GM21825 (cell line): ENCODE results near the gene TNFAIP8L1.

Experiments used
- ATAC-seq: cut with Tn5 transposase; IDR thresholded peaks from one replicate; pipeline ENCODE4 v1.9.1; 2021; ENCODE audit warnings: mild to moderate bottlenecking, moderate library complexity; ENCODE audit not compliant: unreplicated experiment

Gene TNFAIP8L1

DNA sequence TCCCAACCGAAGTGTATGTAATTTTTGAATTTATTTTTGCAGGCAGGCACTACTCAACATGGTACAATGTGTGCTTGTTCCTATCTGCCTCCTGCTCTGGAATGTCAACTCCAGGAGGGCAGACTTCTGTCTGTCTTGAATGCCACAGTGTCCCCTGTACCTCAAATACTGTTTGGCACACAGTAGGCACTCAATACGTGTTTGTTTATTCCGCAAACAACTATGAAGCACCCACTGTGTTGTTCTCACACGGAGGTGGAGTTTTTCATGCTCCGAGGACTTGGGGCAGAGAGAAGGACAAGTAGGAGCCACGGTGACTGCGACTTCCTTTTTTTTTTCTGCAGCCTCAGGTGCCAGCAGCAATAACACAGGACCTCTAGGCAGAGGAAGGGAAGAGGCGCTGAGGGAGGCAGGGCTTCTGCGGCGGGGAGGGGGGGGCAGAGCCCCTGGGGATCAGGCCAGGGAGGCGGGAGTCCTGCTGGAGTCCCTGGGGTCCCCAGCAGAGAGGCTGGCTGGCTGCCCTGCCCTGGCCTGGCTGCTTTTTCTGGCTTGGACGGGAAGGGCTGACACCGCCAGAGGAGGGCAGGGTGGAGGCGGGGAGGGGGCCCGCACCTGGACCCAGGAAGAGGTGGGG lies 29.3 kb upstream of the TNFAIP8L1 start:
- no peak for ATAC-seq

DNA sequence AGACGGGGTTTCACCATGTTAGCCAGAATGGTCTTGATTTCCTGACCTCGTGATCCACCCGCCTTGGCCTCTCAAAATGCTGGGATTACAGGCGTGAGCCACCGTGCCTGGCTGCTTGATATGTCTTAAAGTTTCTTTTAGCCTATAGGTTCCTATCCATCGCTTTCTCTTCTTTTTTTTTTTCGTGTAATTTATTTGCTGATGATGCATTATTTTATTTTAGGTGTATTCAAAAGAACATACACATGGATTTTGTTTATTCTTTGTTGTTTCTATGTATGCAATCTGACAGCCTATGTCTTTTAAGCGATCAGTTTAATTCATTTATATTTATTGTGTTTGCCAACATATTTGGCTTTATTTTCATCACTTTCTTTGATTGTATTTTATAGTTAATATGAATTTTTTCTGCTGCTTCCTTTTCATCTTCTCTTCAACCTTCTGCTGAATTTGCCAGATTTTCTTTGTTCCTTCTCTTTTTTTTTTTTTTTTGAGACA lies 26.0 kb upstream of the TNFAIP8L1 start:
- no peak for ATAC-seq

DNA sequence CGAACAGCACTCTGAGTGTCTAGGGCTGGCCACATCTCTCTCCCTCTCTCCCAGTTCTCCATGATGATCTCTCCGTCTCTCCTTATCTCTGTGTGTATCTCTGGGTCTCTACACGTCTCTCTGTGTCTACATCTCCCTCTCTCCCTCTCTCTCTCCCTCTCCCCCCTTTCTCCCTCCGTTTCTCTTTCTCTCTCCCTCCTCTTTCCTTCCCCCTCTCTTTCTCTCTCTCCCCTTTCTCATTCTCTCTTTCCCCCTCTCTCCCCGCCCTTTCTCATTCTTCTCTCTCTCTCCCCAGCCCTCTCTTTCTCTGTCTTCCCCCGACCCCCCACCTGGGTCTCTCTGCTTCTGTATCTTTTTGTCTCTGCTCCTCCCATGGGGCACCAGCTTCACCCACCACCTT lies 21.3 kb upstream of the TNFAIP8L1 start:
- ATAC-seq = no peak

DNA sequence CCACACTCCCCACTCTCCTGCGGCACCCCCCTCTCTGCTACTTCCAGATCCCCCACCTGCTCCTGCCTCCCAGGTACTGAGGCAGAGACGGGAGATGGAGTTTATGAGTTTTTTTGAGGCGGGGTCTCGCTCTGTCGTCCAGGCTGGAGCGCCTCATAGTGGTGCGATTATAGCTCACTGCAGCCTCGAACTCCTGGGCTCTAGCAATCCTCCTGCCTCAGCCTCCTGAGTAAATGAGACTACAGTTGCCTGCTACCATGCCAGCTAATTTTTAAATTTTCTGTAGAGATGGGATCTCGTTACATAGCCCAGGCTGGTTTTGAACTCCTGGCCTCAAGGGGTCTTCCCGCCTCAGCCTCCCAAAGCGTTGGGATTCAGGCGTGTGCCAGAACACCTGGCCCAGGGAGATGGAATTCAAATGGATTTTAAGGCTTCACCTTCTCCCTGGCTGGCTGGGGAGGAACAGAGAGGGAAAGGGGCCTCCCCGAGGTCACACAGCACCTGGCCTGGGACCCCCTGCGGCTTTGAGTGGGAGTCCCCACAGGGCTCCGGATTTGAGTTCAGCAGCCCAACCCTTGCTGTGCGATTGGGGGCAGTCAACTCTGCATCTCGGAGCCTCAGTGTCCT lies 19.5 kb upstream of the TNFAIP8L1 start:
- ATAC-seq = no peak

DNA sequence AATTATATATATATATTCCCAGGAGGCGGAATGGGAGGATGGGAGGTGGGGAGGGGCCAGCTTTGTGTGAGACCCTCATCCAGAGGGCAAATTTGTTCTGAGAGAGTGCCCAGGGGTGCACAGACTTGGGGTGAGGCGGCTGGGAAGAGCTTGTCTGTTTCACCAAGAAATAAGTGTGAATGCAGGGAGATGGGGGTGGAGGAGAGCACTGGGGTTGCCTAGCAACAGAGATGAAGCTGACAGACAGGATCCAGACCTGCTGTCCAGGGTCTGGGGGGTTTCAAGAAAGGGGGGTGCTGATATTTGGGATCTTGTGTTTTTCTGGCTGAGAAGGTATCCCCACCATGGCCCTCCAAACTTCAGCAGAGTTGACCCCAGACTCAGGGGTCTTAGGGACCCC lies 18.6 kb upstream of the TNFAIP8L1 start:
- ATAC-seq = no peak

DNA sequence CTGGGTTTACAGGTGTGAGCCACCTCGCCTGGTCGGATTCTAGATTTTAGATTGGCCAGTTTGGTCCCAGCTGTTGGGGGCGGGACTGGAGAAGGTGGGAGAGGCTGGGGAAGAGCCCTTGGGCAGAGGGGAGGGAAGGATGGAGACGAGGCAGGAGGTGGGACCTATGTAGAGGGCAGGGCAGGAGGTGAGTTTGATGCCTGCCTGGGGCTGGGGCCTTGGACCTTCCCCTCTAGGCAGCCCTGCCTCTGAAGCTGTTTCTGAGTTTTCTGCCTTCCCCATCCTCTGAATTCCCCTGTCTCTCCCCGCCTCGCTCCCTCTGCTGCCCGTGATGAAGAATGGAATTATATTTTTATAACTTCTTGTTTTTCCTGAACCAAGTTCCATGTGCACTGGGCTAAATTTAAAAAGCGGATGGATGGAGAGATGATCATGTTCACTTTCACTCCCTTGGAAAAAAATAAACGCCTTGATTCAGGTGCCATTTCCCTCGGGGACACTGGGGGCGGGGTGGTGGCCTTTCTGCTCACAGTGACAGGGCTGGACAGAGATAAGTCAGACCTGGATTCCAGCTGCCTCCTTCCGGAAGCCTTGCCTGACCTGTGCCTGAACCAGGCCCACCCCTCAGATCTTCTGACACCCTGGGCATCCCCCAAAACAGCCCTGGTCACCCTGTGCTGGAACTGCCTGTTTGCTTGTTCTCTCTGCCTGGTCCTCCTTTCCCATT lies 16.5 kb upstream of the TNFAIP8L1 start:
- ATAC-seq = no peak

DNA sequence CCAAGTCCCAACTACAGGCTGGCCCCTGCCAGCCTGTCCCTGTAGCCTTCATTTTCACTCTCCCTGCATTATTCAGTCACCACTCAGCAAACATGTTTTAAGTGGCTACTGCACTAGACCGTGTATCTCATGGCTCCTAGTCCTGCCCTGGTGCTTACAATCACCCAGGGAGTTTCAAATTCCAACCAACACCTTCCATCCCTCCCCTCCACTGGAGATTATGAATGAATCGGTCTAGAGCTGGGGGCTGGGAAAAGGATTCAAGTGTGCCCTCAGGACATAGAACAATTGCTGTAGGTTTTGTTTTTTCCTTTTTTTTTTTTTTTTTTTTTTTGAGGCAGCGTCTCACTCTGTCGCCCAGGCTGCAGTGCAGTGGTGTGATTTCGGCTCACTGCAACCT lies 15.0 kb upstream of the TNFAIP8L1 start:
- no peak for ATAC-seq

DNA sequence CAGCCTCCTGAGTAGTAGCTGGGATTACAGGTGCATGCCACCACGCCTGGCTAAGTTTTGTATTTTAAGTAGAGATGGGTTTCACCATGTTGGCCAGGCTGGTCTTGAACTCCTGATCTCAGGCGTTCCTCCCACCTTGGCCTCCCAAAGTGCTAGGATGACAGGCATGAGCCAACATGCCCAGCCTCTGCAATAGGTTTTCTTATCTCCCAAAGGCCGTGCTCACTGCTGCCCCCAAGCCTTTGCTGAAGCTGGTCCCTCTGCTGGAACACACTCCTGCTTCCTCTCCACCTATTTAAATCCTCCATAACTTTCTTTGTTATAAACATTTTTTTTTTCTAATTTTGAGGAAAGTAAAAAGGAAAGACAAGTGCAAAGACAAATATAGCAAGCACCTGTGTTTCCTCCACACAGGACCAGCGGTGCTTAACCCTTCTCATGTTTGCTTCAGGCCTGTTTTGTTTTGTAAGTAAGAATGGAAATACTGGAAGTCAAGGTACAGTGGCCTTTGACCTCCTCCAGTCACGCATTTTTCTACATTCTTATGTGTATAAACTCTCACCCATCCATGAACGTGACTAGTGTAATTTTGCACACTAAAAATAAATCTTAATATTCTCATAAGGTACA lies 14.5 kb upstream of the TNFAIP8L1 start:
- ATAC-seq = no peak

DNA sequence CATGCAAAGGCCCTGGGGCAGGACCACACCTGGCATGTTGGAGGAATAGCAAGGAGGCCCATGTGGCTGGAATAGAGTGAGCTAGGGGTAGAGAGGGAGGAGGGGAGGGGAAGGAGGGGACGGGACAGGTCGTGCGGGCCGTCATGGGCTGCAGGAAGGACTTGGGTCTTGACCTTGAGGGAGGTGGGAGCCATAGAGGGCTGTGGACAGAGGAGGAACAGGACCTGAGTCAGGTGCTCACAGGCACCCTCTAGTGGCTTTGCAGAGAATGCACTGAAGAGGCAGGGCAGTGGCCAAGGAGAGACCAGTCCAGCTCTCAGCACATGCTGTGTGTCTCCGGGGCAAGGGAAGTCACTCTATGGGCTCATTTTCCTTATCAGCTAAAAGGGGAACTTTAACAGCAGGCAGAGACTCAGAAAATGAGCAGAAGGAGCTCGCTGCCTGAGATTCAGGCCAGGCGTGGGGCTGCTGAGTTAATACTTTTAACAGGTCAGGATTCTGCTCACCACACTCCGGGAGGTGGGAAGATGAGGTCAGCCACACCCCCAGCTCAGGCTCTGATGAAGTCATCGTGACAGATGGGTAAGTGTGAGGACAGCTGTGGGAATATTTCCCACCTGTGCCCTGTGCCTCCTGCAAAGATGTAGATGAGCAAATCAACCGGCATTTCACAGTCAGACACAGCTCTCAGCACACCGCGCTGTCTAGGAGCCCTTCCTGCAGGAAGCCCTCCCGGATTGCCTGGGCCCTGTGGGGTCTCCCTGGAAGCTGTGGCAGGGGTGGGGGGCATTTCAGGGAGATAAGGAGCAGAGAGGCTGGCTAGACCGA lies 6.0 kb upstream of the TNFAIP8L1 start:
- ATAC-seq = no peak

DNA sequence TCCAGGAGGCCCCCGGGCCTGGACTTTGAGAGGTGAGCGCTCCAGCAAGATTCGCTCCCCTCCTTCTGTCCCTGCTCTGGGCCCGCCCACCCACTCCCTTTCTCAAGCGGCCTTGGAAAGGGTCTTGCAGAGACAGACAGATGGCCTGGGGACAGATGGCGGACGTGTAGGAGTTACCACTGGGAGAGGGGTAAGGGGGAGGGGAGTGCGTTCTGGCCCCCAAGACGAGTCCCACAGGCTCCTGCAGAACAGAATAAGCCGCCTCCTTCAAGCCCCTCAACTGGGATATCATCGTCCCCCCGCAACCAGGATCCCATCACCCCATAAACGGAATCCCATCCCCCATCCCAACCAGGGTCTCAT lies 3.6 kb upstream of the TNFAIP8L1 start:
- no peak for ATAC-seq

DNA sequence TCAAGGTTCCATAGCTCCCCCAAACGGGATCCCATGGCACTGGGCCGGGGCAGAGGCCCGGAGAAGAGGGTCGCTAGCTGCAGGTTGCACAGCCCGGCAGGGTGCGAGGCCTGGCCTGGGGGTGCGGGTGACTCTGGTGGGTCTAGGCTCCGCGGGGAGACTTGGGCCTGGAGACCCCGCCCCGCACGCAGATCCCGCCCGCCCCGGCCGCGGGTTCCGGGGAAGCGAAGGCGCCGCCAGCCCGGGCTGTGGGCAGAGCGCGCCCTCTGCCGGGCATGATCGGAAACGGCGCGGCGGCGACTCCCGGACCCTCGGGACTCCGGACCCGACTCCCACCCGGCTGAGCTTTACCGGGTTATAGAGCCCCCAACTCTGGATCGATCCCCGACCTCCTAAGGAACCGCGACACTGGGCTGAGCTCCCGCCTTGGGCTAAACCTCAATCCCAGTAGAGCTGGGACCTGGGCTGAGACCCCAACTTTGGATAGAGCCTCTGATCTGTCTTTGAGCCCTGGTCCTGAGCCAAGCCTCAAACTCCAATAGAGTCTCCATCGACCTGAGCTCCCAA lies 3.1 kb upstream of the TNFAIP8L1 start:
- ATAC-seq = no peak

DNA sequence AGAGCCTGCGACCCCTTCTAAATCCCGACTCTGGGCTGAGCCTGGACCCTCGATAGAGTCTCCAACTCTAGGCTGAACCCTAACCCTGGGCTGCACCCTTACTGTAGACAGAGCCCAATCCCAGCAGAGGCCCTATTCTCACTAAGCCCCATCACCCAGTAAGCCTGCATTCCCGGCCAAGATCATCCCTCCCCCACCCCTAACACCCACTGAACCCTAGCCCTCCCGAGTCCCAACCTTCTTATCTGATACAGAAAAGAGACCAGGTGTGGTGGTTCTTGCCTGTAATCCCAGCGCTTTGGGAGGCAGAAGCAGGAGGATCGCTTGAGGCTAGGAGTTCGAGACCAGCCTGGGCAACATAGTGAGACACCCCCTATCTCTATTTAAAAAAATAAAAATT lies 2.6 kb upstream of the TNFAIP8L1 start:
- ATAC-seq = no peak

DNA sequence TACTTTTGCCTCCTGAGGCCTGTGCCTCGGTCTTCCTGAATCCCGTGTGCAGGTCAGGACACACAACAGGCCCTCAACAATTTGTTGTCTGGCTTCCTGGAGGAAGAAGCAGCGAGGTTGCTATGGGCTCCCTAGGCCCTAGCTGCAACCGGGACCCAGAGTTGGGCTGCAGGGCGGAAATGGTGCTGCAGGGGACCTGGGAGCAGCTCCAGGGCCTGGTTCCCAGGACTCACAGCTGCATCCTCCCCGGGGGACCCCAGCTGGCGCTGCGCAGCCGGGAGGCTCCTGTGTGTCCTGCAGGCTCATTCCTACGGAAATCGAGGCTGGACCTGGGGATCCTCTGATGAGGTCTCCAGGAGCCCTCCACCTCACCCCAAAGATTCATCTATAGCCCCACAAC lies 999 bp upstream of the TNFAIP8L1 start:
- no peak for ATAC-seq

DNA sequence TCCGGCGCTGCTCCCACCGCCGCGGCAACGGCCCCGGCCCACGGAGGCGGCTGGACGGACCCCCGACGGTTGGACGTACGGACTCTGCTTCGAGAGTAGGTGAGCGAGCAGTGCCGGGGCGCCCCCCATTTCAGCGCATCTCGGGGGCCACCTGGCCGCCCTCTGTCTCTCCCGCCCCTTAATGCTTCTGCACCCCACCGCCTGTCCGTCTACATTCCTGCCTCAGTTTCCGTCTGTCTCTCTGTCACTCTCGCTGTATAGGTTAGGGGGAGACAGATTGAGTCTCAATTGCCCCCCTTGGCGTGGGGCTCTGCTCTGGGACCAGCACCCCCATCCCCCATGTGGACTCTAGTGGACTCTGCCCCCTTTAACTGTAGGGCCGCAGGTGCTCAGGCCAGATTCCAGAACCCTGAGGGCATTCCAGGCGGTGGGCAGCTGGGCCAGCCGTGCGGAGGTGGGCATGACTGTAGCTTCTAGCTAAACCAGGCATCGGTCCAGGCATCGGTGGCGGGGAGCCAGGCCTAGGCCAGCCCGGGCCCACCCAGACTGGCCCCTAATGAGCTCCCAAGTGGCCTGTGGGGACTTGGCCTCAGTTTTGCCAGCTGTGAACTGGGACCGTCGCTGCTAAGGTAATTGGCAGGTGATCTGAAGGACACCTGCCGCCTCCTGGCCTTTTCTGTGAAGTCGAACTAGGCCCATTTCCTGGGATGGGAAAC lies 373 bp downstream of the TNFAIP8L1 start:
- peak; percentile 10 for ATAC-seq

DNA sequence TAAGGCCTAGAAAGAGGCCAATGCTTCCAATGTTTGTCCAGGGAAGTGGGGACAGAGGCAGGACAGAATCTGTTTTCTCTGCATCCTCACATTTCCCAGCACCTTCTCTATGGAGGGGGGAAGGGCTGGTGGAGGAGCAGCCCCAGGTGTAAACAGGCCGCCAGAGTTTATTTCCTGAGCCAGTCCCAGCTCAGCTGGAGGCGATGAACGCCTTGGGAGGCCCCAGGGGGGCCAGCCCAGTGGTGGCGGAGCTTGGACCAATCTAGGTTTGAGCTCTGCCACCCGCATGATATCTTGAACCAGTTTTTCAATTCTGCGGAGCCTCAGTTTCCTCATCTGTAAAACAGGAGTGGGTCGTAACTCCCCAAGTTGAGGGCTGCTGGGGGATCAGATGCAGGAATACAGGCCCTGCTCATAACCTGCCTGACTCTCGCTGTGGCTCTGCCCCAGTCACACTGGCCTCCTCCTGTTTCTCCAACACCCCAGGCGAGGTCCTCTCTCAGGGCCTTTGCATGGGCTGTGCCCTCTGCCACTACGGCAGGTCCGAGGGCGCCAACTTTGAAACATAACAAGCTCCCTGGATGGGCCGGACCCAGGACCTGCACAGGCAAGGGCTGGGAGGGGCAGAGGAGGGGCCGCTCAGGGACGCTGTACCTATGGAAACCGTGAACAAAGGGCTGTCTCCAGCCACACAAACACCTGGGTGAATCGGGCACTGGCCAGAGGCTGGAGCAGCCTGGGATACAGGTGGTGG lies 1.1 kb downstream of the TNFAIP8L1 start:
- no peak for ATAC-seq

DNA sequence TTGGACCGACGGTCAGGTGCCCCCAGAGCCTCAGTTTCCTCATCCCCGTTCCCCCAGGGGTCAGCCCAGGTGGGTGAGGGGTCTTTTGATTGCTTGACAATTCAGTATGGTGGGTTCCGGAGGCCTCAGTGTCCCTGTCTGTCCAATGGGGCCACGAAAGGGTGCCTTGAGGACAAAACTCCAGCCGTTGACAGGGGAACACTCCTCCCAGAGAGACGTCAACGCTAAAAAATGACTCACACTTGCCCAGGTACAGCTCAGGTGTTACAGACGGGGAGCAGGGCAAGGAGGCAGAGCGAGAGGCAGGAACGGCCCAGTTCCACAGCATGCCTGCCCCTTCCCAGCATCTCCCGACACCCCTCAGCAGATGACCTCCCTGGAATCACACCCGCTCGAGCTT lies 1.8 kb downstream of the TNFAIP8L1 start:
- no peak for ATAC-seq

DNA sequence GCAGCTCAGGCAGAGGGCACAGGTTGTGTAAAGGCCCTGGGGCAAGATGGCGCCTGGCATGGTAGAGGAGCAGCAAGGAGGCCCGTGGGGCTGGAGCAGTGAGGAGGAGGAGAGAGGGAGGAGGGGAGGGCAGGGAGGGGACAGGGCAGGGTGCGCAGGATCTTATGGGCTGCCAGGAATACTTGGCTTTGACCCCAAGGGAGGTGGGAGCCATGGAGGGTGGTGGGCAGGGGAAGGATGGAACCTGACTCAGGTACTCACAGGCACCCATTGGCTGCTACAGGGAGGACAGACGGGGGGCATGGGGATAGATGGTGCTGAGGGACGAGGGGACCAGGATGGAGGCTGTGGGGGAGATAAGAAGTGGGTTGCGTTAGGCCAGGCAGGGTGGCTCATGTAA lies 3.3 kb downstream of the TNFAIP8L1 start:
- ATAC-seq = no peak

DNA sequence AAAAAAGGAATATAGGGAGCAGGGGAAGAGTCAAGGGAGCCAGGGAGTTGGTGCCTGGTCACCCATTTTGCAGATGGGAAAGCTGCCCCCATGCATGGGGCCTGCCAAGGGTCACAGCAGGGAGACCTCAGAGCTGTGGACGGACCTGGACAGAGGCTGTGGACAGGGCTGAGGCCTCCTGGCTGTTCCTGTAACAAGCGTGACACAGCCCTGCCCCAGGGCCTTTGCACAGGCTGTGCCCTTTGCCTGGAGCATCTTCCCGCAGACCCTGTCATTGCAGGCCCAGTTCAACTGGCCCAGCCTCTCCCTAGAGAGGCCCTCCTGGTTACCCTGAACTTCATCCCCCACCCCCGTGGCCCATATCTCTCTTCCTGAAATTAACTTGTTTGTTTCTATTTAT lies 6.4 kb downstream of the TNFAIP8L1 start:
- ATAC-seq = no peak
